Gastrocnemius medialis (tissue), 4 donors: ENCODE measurements around the gene ASIC3. TPM values are rescaled to one million over a fixed set of nuclear protein-coding genes. Genes with fewer than 3 reads are reported as not detected.

Experiments
- ATAC-seq, 2 donors: fragments of 150-250 bp; one replicate each; pipeline ENCODE4 v1.9.1; 2016
- DNase-seq, 2 donors: peaks; one replicate each; pipeline ENCODE4 v3.0.0-alpha.2; 2019
- H3K27ac ChIP-seq, 4 donors: fragments of 200-600 bp; sonication (generic); 1 replicate in 1 of 4; 2 replicates in 3 of 4; pipeline ENCODE4 v1.5.1; 2016 to 2018; ENCODE audit warnings: mild to moderate bottlenecking in 2 of 4, moderate library complexity in 1 of 4
- H3K27me3 ChIP-seq, 3 donors: fragments of 200-600 bp; sonication (generic) in 2 of 3; 1 replicate in 1 of 3; 2 replicates in 2 of 3; pipeline versions ENCODE4 v1.5.1 to v1.6.0; 2016 to 2019; ENCODE audit warnings: mild to moderate bottlenecking in 1 of 3, moderate library complexity in 1 of 3
- H3K36me3 ChIP-seq, 2 donors: fragments of 200-600 bp; sonication (generic) in 1 of 2; one replicate each; pipeline ENCODE4 v1.5.1; 2017 to 2018
- H3K4me1 ChIP-seq, 2 donors: fragments of 200-600 bp; sonication (generic) in 1 of 2; one replicate each; pipeline ENCODE4 v1.5.1; 2016 to 2017; ENCODE audit warnings: mild to moderate bottlenecking in 2 of 2
- H3K4me3 ChIP-seq, 4 donors: fragments of 200-600 bp; sonication (generic) in 3 of 4; 1 replicate in 1 of 4; 2 replicates in 3 of 4; pipeline ENCODE4 v1.5.1; 2016 to 2019; ENCODE audit warnings: mild to moderate bottlenecking in 2 of 4
- H3K9me3 ChIP-seq, 3 donors: fragments of 200-600 bp; sonication (generic) in 2 of 3; 1 replicate in 1 of 3; 2 replicates in 2 of 3; pipeline ENCODE4 v1.5.1; 2016 to 2019
- POLR2A ChIP-seq, 2 donors: fragments of 450-650 bp; IDR thresholded peaks; one replicate each; pipeline ENCODE4 v1.6.1; 2017; ENCODE audit warnings: antibody characterized with exemption in 2 of 2, mild to moderate bottlenecking in 2 of 2, moderate library complexity in 2 of 2
- in situ Hi-C, 4 donors: fragments of 200-750 bp; cut with MboI; loops; one replicate each; pipeline versions ENCODE4 v1.15.0 to v1.8.0; 2017; ENCODE audit warnings: low sequenced_read_pairs in 4 of 4
- intact Hi-C: fragments of 100-400 bp; cut with DNase I; formaldehyde crosslinking; loops from one replicate; pipeline ENCODE4 v1.15.1; 2023; ENCODE audit warnings: low total_unique reads
- total RNA-seq, 4 donors: library from RNA; depleted of rRNA; stranded (reverse); fragments of >200 nt; gene quantifications; one replicate each; pipeline versions ENCODE4 v1.1.0 to v1.2.3, GENCODE V29; 2016
- TF ChIP-seq, protein P1 (sequence below), 5 experiments: fragments of 450-650 bp in 3 of 5; fragments of 200-600 bp in 2 of 5; sonication (generic) in 2 of 5; IDR thresholded peaks in 4 of 5; conservative IDR thresholded peaks in 1 of 5; 1 replicate in 4 of 5; 2 replicates in 1 of 5; pipeline ENCODE4 v1.5.1; 2016 to 2019; ENCODE audit warnings: antibody characterized with exemption in 5 of 5, mild to moderate bottlenecking in 3 of 5, moderate library complexity in 3 of 5

ASIC3 gene
- total RNA-seq = 10 to 100 TPM in 1 of 4 donors, 1 to 10 TPM in 2, under 1 TPM in 1; 0.72 to 11.0 (median 2.5) TPM

DNA sequence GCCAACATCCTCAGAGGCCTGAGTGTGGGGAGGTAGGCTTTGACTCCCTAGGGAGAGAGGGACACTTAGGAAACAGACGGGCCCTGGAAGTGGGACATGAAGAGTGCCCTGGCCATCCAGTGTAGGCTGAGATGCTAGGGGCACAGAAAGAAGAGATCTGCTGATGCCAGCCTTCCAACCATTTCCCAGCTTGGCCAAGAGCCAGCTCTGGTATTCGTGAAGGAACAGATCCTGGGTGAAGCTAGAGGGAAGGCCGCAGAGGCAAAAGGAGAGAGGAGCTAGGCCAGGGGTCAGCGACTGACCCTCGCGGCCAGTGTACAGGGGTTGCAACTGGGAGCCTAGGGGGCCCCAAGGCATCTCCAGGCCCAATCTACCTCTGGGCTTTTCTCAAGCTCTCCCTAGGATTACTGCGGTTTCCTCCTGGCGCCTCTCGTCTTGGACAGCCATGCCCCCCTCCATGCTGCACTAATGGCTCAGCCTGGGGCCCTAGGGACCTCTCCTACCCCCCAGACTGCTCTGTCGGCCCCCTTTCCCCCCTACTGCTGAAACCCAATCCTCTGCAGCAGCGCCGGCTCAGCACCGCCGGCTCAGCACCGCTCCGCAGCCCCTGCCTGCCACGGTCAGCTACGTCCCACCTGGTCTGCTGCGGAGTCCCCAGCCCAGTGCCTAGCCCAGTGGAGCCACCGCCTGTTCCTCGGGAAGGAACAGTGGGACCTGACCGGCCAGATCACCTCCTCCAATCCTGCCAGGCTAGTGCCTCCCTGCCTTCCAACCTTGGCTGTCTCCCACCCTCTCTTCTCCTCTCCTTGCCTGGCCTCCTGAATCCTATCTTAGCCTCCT lies at the start of gene ASIC3:
Gene ASIC3, plus strand, starts transcription at position 556 of the 840 bp plus-strand sequence. CDS start 355 bp downstream, outside the sequence.
- peaks cover 0 to 12% of the 10 kb centered on the region in 2 donors for H3K36me3 ChIP-seq
- DNase-seq (no peak), ATAC-seq (no peak)
- in situ Hi-C loops = loop anchor here in 1 of 4 donors (10.0 kb wide), 1 partner anchor 57 kb away; no protein-coding TSS in a partner anchor
- H3K9me3 ChIP-seq = no peaks in the 10 kb centered on the region
- no peak within 1 kb of the TSS for H3K4me3 ChIP-seq
- intact Hi-C loops = no loop called here
- H3K27me3 ChIP-seq = peaks cover 0 to 8% (median 0%) of the 10 kb centered on the region in 3 donors
- H3K4me1 ChIP-seq = peaks cover 0 to 6% of the 10 kb centered on the region in 2 donors
- no peak within 1 kb of the TSS for H3K27ac ChIP-seq
- TF ChIP-seq POLR2A (IDR thresholded peaks at IDR 0.05) = no peak
- TF ChIP-seq, protein P1, sequence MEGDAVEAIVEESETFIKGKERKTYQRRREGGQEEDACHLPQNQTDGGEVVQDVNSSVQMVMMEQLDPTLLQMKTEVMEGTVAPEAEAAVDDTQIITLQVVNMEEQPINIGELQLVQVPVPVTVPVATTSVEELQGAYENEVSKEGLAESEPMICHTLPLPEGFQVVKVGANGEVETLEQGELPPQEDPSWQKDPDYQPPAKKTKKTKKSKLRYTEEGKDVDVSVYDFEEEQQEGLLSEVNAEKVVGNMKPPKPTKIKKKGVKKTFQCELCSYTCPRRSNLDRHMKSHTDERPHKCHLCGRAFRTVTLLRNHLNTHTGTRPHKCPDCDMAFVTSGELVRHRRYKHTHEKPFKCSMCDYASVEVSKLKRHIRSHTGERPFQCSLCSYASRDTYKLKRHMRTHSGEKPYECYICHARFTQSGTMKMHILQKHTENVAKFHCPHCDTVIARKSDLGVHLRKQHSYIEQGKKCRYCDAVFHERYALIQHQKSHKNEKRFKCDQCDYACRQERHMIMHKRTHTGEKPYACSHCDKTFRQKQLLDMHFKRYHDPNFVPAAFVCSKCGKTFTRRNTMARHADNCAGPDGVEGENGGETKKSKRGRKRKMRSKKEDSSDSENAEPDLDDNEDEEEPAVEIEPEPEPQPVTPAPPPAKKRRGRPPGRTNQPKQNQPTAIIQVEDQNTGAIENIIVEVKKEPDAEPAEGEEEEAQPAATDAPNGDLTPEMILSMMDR (IDR thresholded peaks at IDR 0.05 in 4 of 5, conservative IDR thresholded peaks at IDR 0.05 in 1 of 5) = no peak

DNA sequence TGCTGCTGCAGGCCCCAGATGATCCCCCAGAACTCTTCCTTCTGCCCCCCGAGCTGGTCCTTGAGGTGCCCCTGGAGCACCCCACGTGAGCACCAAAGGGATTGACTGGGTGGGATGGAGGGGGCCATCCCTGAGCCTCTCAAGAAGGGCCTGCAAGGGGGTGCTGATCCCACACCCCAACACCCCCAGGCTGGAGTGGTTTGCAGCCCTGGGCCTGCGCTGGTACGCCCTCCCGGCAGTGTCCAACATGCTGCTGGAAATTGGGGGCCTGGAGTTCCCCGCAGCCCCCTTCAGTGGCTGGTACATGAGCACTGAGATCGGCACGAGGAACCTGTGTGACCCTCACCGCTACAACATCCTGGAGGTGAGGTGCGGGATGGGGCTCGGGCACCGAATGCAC lies 49.3 kb upstream of the ASIC3 start:
- no peaks in the 10 kb centered on the region for H3K36me3 ChIP-seq
- no peaks in the 10 kb centered on the region for H3K4me1 ChIP-seq
- ATAC-seq (no peak), DNase-seq (no peak)
- no peak for TF ChIP-seq POLR2A (IDR thresholded peaks at IDR 0.05)
- TF ChIP-seq, protein P1 (IDR thresholded peaks at IDR 0.05 in 4 of 5, conservative IDR thresholded peaks at IDR 0.05 in 1 of 5) = no peak
- in situ Hi-C loops (loop anchor here in 3 of 4 donors (25.0 kb wide), 1 partner anchor 212 kb away; no protein-coding TSS in a partner anchor), intact Hi-C loops (no loop called here)
- peaks cover 0 to 6% (median 0%) of the 10 kb centered on the region in 3 donors for H3K27me3 ChIP-seq
- H3K4me3 ChIP-seq = no peak overlapping the region
- H3K9me3 ChIP-seq = no peaks in the 10 kb centered on the region
- H3K27ac ChIP-seq = no peak overlapping the region

DNA sequence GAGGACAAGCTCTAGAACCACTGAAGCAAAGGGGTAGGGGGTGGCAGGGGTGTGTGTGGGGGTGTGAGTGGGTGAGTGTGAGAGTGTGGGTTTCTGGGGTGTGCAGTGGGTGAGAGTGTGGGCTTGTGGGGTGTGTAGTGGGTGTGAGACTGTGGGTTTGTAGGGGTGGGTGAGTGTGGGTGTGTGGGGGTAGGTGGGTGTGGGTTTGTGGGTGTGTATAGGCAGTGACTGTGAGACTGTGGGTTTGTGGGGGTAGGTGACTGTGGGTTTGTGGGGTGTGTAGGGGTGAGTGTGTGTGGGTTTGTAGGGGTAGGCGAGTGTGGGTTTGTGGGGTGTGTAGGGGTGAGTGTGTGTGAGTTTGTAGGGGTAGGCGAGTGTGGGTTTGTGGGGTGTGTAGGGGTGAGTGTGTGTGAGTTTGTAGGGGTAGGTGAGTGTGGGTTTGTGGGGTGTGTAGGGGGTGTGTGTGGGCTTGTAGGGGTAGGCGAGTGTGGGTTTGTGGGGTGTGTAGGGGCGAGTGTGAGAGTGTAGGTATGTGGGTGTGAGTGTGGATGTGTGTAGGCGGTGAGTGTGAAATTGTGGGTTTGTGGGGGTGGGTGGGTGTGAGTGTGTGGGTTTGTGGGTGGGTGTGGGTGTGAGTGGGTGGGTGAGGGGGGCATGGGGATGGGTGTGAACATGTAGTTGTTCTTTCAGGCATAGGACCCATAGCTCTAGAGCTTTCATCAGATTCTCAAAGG lies 48.7 kb upstream of the ASIC3 start:
- intact Hi-C loops = no loop called here
- no peaks in the 10 kb centered on the region for H3K9me3 ChIP-seq
- in situ Hi-C loops = loop anchor here in 3 of 4 donors (25.0 kb wide), 1 partner anchor 212 kb away; no protein-coding TSS in a partner anchor
- peaks cover 0 to 6% (median 0%) of the 10 kb centered on the region in 3 donors for H3K27me3 ChIP-seq
- H3K27ac ChIP-seq = no peak overlapping the region
- DNase-seq = no peak
- no peaks in the 10 kb centered on the region for H3K4me1 ChIP-seq
- H3K36me3 ChIP-seq = no peaks in the 10 kb centered on the region
- ATAC-seq = no peak
- H3K4me3 ChIP-seq = no peak overlapping the region
- TF ChIP-seq POLR2A (IDR thresholded peaks at IDR 0.05) = no peak
- TF ChIP-seq, protein P1 (IDR thresholded peaks at IDR 0.05 in 4 of 5, conservative IDR thresholded peaks at IDR 0.05 in 1 of 5) = no peak

DNA sequence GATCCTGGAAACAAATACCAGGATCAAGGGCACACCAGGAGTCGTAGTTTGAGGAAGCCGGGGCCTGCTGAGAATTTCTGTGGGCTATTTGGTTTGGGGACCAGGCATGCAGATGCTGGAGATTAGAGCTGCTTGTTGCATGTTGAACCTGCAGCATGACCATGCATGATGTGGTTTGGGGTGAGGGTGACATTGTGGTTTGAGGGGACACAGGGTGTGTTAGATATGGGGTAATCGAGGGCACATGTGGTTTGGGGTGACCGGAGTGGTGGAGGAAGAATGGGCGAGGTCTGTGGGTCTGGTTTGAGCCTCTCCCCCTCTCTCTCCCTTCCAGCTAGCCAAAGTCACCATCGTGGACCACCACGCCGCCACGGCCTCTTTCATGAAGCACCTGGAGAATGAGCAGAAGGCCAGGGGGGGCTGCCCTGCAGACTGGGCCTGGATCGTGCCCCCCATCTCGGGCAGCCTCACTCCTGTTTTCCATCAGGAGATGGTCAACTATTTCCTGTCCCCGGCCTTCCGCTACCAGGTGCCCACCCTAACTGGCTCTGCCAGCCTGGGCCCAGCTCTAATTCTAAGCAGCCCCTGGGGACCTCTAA lies 47.3 kb upstream of the ASIC3 start:
- ATAC-seq (no peak), DNase-seq (no peak)
- Histone ChIP-seq H3K27ac (no peak overlapping the region), H3K9me3 (no peaks in the 10 kb centered on the region), H3K4me1 (no peaks in the 10 kb centered on the region), H3K27me3 (peaks cover 0 to 6% (median 0%) of the 10 kb centered on the region in 3 donors), H3K36me3 (no peaks in the 10 kb centered on the region), H3K4me3 (no peak overlapping the region)
- TF ChIP-seq, protein P1 (IDR thresholded peaks at IDR 0.05 in 4 of 5, conservative IDR thresholded peaks at IDR 0.05 in 1 of 5) = no peak
- no peak for TF ChIP-seq POLR2A (IDR thresholded peaks at IDR 0.05)
- intact Hi-C loops = no loop called here
- in situ Hi-C loops = no loop called here
